Gastroesophageal sphincter (tissue), 4 donors: ENCODE measurements around the gene ZNF784. TPM values are rescaled to one million over a fixed set of nuclear protein-coding genes. Genes with fewer than 3 reads are reported as not detected.

Experiments used
- ATAC-seq: fragments of 150-250 bp; one replicate; pipeline ENCODE4 v1.9.1; 2016; ENCODE audit warnings: mild to moderate bottlenecking, moderate library complexity
- H3K27ac ChIP-seq, 4 donors: fragments of 200-600 bp; sonication (generic) in 3 of 4; 1 replicate in 3 of 4; 2 replicates in 1 of 4; pipeline ENCODE4 v1.5.1; 2016 to 2019
- H3K27me3 ChIP-seq: fragments of 200-600 bp; sonication (generic); one replicate; pipeline ENCODE4 v1.5.1; 2019
- H3K36me3 ChIP-seq, 2 donors: fragments of 200-600 bp; sonication (generic); one replicate each; pipeline ENCODE4 v1.5.1; 2019; ENCODE audit warnings: control low read depth in 1 of 2
- H3K4me1 ChIP-seq, 3 donors: fragments of 200-600 bp; sonication (generic); 1 replicate in 2 of 3; 2 replicates in 1 of 3; pipeline ENCODE4 v1.5.1; 2016 to 2019; ENCODE audit warnings: control low read depth in 2 of 3
- H3K4me3 ChIP-seq, 2 donors: fragments of 200-600 bp; sonication (generic); one replicate each; pipeline ENCODE4 v1.5.1; 2019; ENCODE audit warnings: mild to moderate bottlenecking in 1 of 2, moderate library complexity in 1 of 2
- H3K9me3 ChIP-seq, 3 donors: fragments of 200-600 bp; sonication (generic); one replicate each; pipeline ENCODE4 v1.5.1; 2017 to 2019; ENCODE audit warnings: control low read depth in 2 of 3
- CTCF ChIP-seq, 4 experiments: fragments of 200-600 bp in 2 of 4; fragments of 450-650 bp in 2 of 4; sonication (generic) in 1 of 4; IDR thresholded peaks; one replicate each; pipeline ENCODE4 v1.5.1; 2017 to 2019; ENCODE audit warnings: antibody characterized with exemption in 4 of 4, mild to moderate bottlenecking in 2 of 4, moderate library complexity in 2 of 4
- EP300 ChIP-seq: sonication (generic); formaldehyde crosslinking; IDR thresholded peaks from one replicate; pipeline ENCODE4 v1.6.1; 2017; ENCODE audit warnings: antibody characterized with exemption, mild to moderate bottlenecking
- POLR2A ChIP-seq, 2 donors: fragments of 450-650 bp; IDR thresholded peaks; one replicate each; pipeline ENCODE4 v1.6.1; 2017; ENCODE audit warnings: antibody characterized with exemption in 2 of 2, mild to moderate bottlenecking in 2 of 2, moderate library complexity in 1 of 2
- POLR2AphosphoS5 ChIP-seq: sonication (generic); formaldehyde crosslinking; IDR thresholded peaks from one replicate; pipeline ENCODE4 v1.6.1; 2017; ENCODE audit warnings: antibody characterized with exemption
- WGBS, 2 donors: methylation state at CpG; one replicate each; pipeline ENCODE4 v1.1.5; 2018; ENCODE audit warnings: low coverage in 1 of 2; 5-methylcytosine and 5-hydroxymethylcytosine counted together
- total RNA-seq, 4 donors: library from RNA; depleted of rRNA; stranded (reverse); fragments of >200 nt; gene quantifications; one replicate each; pipeline ENCODE4 v1.1.0, GENCODE V29; 2016

The ZNF784 gene
- total RNA-seq, 4 donors from 2014 or later, result 0.54 to 8.1 (median 4.8) TPM

GRCh38 chr19:55671054-55671378, 46.6 kb upstream of the ZNF784 start:
- Histone ChIP-seq H3K27ac (no peak overlapping the region), H3K4me1 (peaks cover 0 to 46% (median 8%) of the 10 kb centered on the region in 3 donors), H3K9me3 (no peaks in the 10 kb centered on the region), H3K4me3 (no peak overlapping the region), H3K36me3 (peaks cover 0 to 77% of the 10 kb centered on the region in 2 donors), H3K27me3 (no peaks in the 10 kb centered on the region)
- 50 to 100% methylated on average over 1 of the region's 2 CpGs for WGBS, 2 donors
- ATAC-seq, result no peak
- TF ChIP-seq POLR2AphosphoS5 (no peak), POLR2A (IDR thresholded peaks at IDR 0.05) (no peak), CTCF (IDR thresholded peaks at IDR 0.05) (no peak), EP300 (no peak)

GRCh38 chr19:55670280-55671053, 46.1 kb upstream of the ZNF784 start:
- Histone ChIP-seq H3K9me3 (no peaks in the 10 kb centered on the region), H3K27me3 (no peaks in the 10 kb centered on the region), H3K4me1 (peaks cover 0 to 41% (median 5%) of the 10 kb centered on the region in 3 donors), H3K27ac (no peak overlapping the region), H3K4me3 (no peak overlapping the region), H3K36me3 (peaks cover 0 to 83% of the 10 kb centered on the region in 2 donors)
- no peak for ATAC-seq
- WGBS, 2 donors, result 67 to 72% methylated on average over 11 to 13 of the region's 23 CpGs
- TF ChIP-seq EP300 (no peak), POLR2AphosphoS5 (no peak), POLR2A (IDR thresholded peaks at IDR 0.05) (no peak), CTCF (IDR thresholded peaks at IDR 0.05) (no peak)

- no peak for ATAC-seq
- H3K4me3 ChIP-seq, result no peak overlapping the region
- H3K27ac ChIP-seq, result no peak overlapping the region
- peaks cover 0 to 39% (median 5%) of the 10 kb centered on the region in 3 donors for H3K4me1 ChIP-seq
- H3K27me3 ChIP-seq, result no peaks in the 10 kb centered on the region
- H3K9me3 ChIP-seq, result no peaks in the 10 kb centered on the region
- no peak for TF ChIP-seq CTCF (IDR thresholded peaks at IDR 0.05)
- no peak for TF ChIP-seq EP300
- TF ChIP-seq POLR2AphosphoS5, result no peak
- TF ChIP-seq POLR2A (IDR thresholded peaks at IDR 0.05), result no peak
- H3K36me3 ChIP-seq, result peaks cover 0 to 91% of the 10 kb centered on the region in 2 donors
- 60% methylated on average over 1 of the region's 43 CpGs; no CpG with 5 or more reads in 1 of the 2 donors for WGBS, 2 donors
Observed at GRCh38 chr19:55669418-55670279, 45.3 kb upstream of the ZNF784 start.

GRCh38 chr19:55668603-55669348, 44.4 kb upstream of the ZNF784 start:
- WGBS, 2 donors, result 80 to 86% methylated on average over 7 to 10 of the region's 30 CpGs

More at GRCh38 chr19:55668603-55669348, 44.4 kb upstream of the ZNF784 start:
- Histone ChIP-seq H3K9me3 (no peaks in the 10 kb centered on the region), H3K27ac (no peak overlapping the region), H3K4me3 (no peak overlapping the region), H3K27me3 (no peaks in the 10 kb centered on the region), H3K36me3 (peaks cover 0 to 94% of the 10 kb centered on the region in 2 donors), H3K4me1 (peaks cover 0 to 30% (median 0%) of the 10 kb centered on the region in 3 donors)
- TF ChIP-seq POLR2A (IDR thresholded peaks at IDR 0.05) (no peak), CTCF (IDR thresholded peaks at IDR 0.05) (no peak), EP300 (no peak), POLR2AphosphoS5 (no peak)
- no peak for ATAC-seq
